ENCODE measurements around the gene LHX4. TPM values are rescaled to one million over a fixed set of nuclear protein-coding genes. Genes with fewer than 3 reads are reported as not detected.

LHX4 gene
- polyA plus RNA-seq, 1 experiment, result 0.06 TPM

DNA sequence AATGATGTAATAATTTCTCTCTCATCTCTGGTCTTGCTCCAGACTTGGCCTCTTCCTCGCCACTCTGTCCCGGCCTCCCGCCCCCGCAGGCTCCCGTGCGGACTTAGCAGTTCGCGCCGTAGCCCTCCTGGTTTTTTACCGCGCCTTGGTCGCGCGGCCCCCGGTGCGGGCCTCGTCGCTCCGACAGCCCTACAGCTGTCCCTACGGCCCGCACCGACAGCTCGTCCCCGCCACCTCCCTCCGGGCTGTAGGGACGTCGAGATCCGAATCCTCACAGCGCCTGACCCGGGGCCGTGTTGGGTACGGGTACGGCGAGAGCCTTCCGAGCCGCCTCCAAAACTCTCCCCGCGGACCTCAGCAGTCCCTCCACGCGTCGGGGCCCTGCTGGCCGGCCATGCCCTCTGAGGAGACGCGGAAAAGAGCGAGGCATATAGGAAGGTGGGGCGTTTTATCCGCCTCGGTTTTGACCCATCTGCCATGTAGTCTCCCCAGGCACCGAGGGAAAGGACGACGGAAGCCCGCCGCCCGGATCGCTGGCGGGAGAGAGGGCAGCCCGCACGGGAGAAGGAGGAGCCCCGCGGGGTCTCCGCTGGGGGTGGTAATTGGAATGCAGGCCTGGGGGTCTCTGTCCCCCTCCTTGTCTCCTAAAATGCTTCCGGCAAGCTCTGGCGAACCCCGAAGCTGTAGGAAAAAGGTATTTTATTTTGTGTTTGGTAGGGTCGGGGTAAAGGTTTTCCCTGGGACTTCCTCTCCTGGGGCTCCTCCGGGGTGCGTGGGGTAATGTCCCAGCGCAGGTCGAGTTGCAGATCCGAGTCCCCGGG is 3.3 kb downstream of the LHX4 start:
- no peak for TF ChIP-seq CTCF (IDR thresholded peaks at IDR 0.05; ENCODE audit: insufficient read depth, low read depth, low read length)
- peaks cover 61% of the 10 kb centered on the region for H3K27me3 ChIP-seq (ENCODE audit: control insufficient read depth, insufficient read depth, low read length)
- no peaks in the 10 kb centered on the region for H3K36me3 ChIP-seq (ENCODE audit: control insufficient read depth, insufficient read depth, low read length)
- H3K4me3 ChIP-seq (ENCODE audit: low read depth, low read length), result no peak overlapping the region
- POLR2A ChIA-PET, result no interaction called here
- CTCF ChIA-PET, result interaction anchor here (0.9 kb wide), 1 partner anchor 244 kb away, joined by 3 read pairs; no protein-coding TSS in a partner anchor
- no peak for DNase-seq (ENCODE audit: low read depth)

DNA sequence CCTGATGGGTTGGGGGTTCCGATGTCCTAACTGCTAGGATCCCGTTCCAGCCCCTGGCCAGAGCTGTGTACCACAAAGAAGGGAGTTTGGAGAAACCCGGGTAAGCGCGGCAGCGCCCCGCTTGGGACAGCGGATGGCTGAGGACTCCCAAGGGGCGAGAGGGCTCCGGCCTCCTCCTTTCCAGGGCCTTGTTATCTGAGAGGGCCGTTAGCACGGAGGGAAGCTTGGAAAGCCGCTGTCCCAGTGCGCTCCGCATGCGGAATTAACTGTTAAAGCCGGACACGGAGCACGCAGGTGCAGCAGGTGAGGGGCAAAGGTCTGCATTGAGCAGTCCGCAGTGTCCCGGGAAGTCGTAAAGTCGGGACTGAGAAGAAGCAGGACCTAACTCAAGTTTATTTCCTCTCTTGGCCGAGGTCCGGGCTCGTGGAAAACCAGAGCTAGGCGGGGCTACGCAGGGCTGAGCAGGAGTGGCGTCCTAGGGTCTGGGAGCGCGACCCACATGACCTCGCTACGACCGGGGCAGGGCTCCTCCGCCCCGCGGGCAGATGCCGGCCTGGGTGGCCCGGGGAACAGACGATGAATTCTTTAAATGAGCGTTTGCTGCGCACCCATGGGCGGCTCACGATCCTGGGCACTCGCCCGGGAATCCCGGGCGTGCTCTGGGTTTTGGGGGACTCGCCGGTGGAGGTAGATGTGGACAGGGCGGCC is 4.5 kb downstream of the LHX4 start:
- Histone ChIP-seq H3K36me3 (ENCODE audit: control insufficient read depth, insufficient read depth, low read length) (no peaks in the 10 kb centered on the region), H3K4me3 (ENCODE audit: low read depth, low read length) (no peak overlapping the region), H3K27me3 (ENCODE audit: control insufficient read depth, insufficient read depth, low read length) (peaks cover 58% of the 10 kb centered on the region)
- POLR2A ChIA-PET, result interaction anchor here (0.5 kb wide), 1 partner anchor 28 kb away, joined by 3 read pairs; no protein-coding TSS in a partner anchor
- no peak for DNase-seq (ENCODE audit: low read depth)
- CTCF ChIA-PET, result interaction anchor here (0.9 to 1.7 kb wide), 3 partner anchors 9 to 243 kb away, joined by 3 to 4 read pairs (median 3); no protein-coding TSS in a partner anchor
- no peak for TF ChIP-seq CTCF (IDR thresholded peaks at IDR 0.05; ENCODE audit: insufficient read depth, low read depth, low read length)

- CTCF ChIA-PET, result interaction anchor here (1.4 to 1.7 kb wide), 2 partner anchors 9 to 47 kb away, joined by 3 to 4 read pairs; no protein-coding TSS in a partner anchor
- POLR2A ChIA-PET, result interaction anchor here (0.5 kb wide), 1 partner anchor 28 kb away, joined by 3 read pairs; no protein-coding TSS in a partner anchor
- DNase-seq (ENCODE audit: low read depth), result no peak
- H3K27me3 ChIP-seq (ENCODE audit: control insufficient read depth, insufficient read depth, low read length), result peaks cover 60% of the 10 kb centered on the region
- no peak overlapping the region for H3K4me3 ChIP-seq (ENCODE audit: low read depth, low read length)
- no peak for TF ChIP-seq CTCF (IDR thresholded peaks at IDR 0.05; ENCODE audit: insufficient read depth, low read depth, low read length)
- H3K36me3 ChIP-seq (ENCODE audit: control insufficient read depth, insufficient read depth, low read length), result no peaks in the 10 kb centered on the region
Measured at GRCh38 chr1:180235077-180235501, 5.0 kb downstream of the LHX4 start.

- Histone ChIP-seq H3K4me3 (ENCODE audit: low read depth, low read length) (no peak overlapping the region), H3K36me3 (ENCODE audit: control insufficient read depth, insufficient read depth, low read length) (no peaks in the 10 kb centered on the region), H3K27me3 (ENCODE audit: control insufficient read depth, insufficient read depth, low read length) (peaks cover 63% of the 10 kb centered on the region)
Measured at GRCh38 chr1:180235502-180236239, 5.6 kb downstream of the LHX4 start.

More at GRCh38 chr1:180235502-180236239, 5.6 kb downstream of the LHX4 start:
- no peak for TF ChIP-seq CTCF (IDR thresholded peaks at IDR 0.05; ENCODE audit: insufficient read depth, low read depth, low read length)
- ChIA-PET POLR2A (no interaction called here), CTCF (interaction anchor here (1.4 to 1.7 kb wide), 2 partner anchors 10 to 48 kb away, joined by 3 to 4 read pairs; no protein-coding TSS in a partner anchor)
- DNase-seq (ENCODE audit: low read depth), result no peak

Measured in BJ (cell line).